SK-N-SH (cell line): ENCODE measurements around the gene ELMO1.

Source experiments
- RFX5 ChIP-seq: IDR thresholded peaks from 2 replicates; pipeline ENCODE4 v1.6.1; 2012; ENCODE audit warnings: mild to moderate bottlenecking, improper control_type of control experiment, low read length
- TF ChIP-seq, protein P1 (sequence below): fragments of 200-600 bp; sonication (generic); IDR thresholded peaks from 2 replicates; pipeline ENCODE4 v1.6.1; 2017; ENCODE audit warnings: antibody characterized with exemption, mild to moderate bottlenecking, moderate library complexity

DNA sequence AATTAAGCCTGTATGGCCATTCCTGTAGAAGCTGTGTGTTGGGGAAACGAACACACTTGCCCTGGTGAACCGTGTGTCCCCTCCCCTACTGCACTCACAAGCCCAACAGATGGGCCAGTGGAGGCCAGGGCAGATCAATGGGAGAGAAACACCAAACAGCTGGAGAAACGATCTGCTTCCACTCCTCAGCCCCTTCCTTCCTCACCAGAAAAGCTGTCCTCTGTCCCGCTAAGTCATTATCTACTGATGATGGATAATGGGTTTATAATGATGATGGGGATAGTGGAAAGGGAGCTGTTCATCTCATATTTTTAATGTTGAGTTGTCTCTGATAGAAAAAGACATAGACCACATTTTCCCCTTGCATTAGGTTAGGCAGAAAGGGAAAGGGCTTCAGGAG, 99.7 kb downstream of the ELMO1 start:
- TF ChIP-seq RFX5 = no peak
- TF ChIP-seq, protein P1, sequence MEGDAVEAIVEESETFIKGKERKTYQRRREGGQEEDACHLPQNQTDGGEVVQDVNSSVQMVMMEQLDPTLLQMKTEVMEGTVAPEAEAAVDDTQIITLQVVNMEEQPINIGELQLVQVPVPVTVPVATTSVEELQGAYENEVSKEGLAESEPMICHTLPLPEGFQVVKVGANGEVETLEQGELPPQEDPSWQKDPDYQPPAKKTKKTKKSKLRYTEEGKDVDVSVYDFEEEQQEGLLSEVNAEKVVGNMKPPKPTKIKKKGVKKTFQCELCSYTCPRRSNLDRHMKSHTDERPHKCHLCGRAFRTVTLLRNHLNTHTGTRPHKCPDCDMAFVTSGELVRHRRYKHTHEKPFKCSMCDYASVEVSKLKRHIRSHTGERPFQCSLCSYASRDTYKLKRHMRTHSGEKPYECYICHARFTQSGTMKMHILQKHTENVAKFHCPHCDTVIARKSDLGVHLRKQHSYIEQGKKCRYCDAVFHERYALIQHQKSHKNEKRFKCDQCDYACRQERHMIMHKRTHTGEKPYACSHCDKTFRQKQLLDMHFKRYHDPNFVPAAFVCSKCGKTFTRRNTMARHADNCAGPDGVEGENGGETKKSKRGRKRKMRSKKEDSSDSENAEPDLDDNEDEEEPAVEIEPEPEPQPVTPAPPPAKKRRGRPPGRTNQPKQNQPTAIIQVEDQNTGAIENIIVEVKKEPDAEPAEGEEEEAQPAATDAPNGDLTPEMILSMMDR = no peak
